Peyer's patch (tissue), 4 donors: ENCODE measurements around the gene BOC.

Experiments
- CTCF ChIP-seq, 6 experiments: fragments of 450-650 bp in 4 of 6; fragments of 200-600 bp in 2 of 6; sonication (generic) in 1 of 6; IDR thresholded peaks; one replicate each; pipeline ENCODE4 v1.5.1; 2017 to 2019; ENCODE audit warnings: antibody characterized with exemption in 6 of 6, mild to moderate bottlenecking in 3 of 6, moderate library complexity in 1 of 6
- POLR2A ChIP-seq, 2 donors: fragments of 450-650 bp; IDR thresholded peaks; one replicate each; pipeline ENCODE4 v1.5.1; 2017; ENCODE audit warnings: antibody characterized with exemption in 2 of 2, mild to moderate bottlenecking in 2 of 2, moderate library complexity in 2 of 2

DNA sequence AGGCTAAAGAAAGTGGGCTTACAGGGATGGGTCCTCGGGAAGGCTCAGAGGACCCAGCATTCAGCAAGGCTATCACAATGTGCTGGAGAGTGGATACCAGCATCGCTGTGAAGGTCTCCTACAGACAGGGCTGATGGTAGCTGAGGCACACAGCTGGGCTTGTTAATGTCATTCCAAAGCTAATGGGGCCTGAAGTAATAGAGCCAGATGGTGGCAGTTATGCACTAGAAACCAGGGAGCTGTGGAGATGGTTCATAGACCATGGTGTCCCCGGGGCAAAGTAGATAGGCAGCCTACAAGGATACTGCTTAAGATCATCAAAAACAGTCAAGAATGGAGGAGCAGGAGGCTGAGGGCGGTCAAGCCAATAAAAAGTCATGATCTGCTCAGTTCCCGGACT lies 24.8 kb upstream of the BOC start:
- TF ChIP-seq CTCF (IDR thresholded peaks at IDR 0.05) (no peak), POLR2A (IDR thresholded peaks at IDR 0.05) (no peak)
